Measurements from ENCODE around the gene SKA2. TPM values are rescaled to one million over a fixed set of nuclear protein-coding genes. Genes with fewer than 3 reads are reported as not detected.

The SKA2 gene
- total RNA-seq, 1 experiment from 2014 or later: 91.9 TPM

DNA sequence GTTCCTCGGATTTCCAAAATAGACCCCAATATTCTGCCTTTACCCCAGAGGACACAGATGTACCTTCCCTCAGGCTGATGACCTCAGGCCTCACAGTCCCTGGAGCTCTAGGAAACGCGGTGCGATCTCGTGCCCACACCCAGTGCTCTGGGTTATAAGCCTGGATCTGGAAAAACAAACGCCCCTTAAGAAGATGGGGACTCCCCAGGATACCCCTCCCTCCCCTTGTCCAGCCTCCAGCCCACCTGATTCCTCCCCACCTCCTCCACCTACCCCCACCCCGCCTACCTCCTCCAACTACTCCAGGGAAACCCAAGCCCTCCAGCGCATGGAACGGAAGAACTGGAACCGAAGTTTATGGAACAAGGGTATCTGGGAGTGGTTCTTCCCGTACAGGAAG lies 19.7 kb upstream of the SKA2 start:
- Histone ChIP-seq H3K14ac (ENCODE audit: insufficient read depth, low read length) (no peak overlapping the region), H2BK5ac (ENCODE audit: insufficient read length, low read length) (no peak overlapping the region), H4K20me1 (ENCODE audit: control insufficient read depth, insufficient read depth, insufficient read length) (no peaks in the 10 kb centered on the region), H2AFZ (ENCODE audit: low read length) (no peak overlapping the region), H3K27me3 (ENCODE audit: insufficient read depth, low read length) (no peaks in the 10 kb centered on the region), H2BK120ac (ENCODE audit: low read depth, low read length, poor library complexity, severe bottlenecking) (no peak overlapping the region), H3K23me2 (ENCODE audit: insufficient read length, low read depth, low read length, poor library complexity, severe bottlenecking) (no peaks in the 10 kb centered on the region), H3K9me3 (ENCODE audit: control insufficient read depth, low read depth, low read length) (no peaks in the 10 kb centered on the region), H3T11ph (ENCODE audit: low read length) (no peak overlapping the region), H4K8ac (replicated peaks; ENCODE audit: insufficient read length, low read depth, low read length) (no peak overlapping the region), H4K91ac (ENCODE audit: insufficient read length, low read depth, low read length) (no peak overlapping the region), H3K4me1 (ENCODE audit: insufficient read depth, low read length) (no peaks in the 10 kb centered on the region), H2BK20ac (ENCODE audit: low read depth, low read length, poor library complexity, severe bottlenecking) (no peak overlapping the region), H3K56ac (ENCODE audit: insufficient read length, low read depth, low read length) (no peak overlapping the region), H3K79me2 (ENCODE audit: insufficient read depth, low read length) (no peaks in the 10 kb centered on the region), H3K18ac (ENCODE audit: insufficient read length, low read depth, low read length) (no peak overlapping the region), H3K4ac (ENCODE audit: low read depth, low read length) (no peak overlapping the region), H4K5ac (ENCODE audit: insufficient read length, low read depth, low read length) (no peak overlapping the region), H3K9ac (ENCODE audit: extremely low read depth, insufficient read length, low read length) (no peak overlapping the region), H3K23ac (ENCODE audit: insufficient read length, low read depth, low read length) (no peak overlapping the region), H2BK15ac (ENCODE audit: low read depth, low read length) (no peak overlapping the region), H3K79me1 (ENCODE audit: insufficient read depth, low read depth, low read length, poor library complexity, severe bottlenecking) (peaks cover 2% of the 10 kb centered on the region), H3K4me2 (ENCODE audit: insufficient read depth, insufficient read length, low read length) (no peak overlapping the region), H2AK5ac (ENCODE audit: insufficient read length, low read length) (no peak overlapping the region), H3K27ac (ENCODE audit: insufficient read length, low read depth, low read length) (no peak overlapping the region), H2BK12ac (ENCODE audit: insufficient read length, low read depth, low read length) (no peak overlapping the region)
- 0 out of 4 replicates have a peak, but pooled peaks cover 0 to 4% of the 10 kb centered on the region in 2 experiments for H3K4me1 Mint-ChIP-seq
- H3K27ac Mint-ChIP-seq: no peak overlapping the region
- TF ChIP-seq, protein P1, sequence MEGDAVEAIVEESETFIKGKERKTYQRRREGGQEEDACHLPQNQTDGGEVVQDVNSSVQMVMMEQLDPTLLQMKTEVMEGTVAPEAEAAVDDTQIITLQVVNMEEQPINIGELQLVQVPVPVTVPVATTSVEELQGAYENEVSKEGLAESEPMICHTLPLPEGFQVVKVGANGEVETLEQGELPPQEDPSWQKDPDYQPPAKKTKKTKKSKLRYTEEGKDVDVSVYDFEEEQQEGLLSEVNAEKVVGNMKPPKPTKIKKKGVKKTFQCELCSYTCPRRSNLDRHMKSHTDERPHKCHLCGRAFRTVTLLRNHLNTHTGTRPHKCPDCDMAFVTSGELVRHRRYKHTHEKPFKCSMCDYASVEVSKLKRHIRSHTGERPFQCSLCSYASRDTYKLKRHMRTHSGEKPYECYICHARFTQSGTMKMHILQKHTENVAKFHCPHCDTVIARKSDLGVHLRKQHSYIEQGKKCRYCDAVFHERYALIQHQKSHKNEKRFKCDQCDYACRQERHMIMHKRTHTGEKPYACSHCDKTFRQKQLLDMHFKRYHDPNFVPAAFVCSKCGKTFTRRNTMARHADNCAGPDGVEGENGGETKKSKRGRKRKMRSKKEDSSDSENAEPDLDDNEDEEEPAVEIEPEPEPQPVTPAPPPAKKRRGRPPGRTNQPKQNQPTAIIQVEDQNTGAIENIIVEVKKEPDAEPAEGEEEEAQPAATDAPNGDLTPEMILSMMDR (conservative IDR thresholded peaks at IDR 0.05): no peak
- H3K27me3 Mint-ChIP-seq (ENCODE audit: low read depth): no peaks in the 10 kb centered on the region
- WGBS (ENCODE audit: extremely low coverage, insufficient read length, low lambda C conversion rate): no CpG with 5 or more reads among the region's 11 CpGs
- H3K9me3 Mint-ChIP-seq: no peaks in the 10 kb centered on the region; a peak in 1 of 5 replicates
- peaks cover 39 to 69% (median 54%) of the 10 kb centered on the region in 3 experiments for H3K36me3 Mint-ChIP-seq (ENCODE audit: insufficient read depth in 1 of 3, low read depth in 3 of 3)
- H3K4me3 Mint-ChIP-seq: no peak overlapping the region
- DNase-seq: no peak

Data from H9 (cell line).